ENCODE data around the gene PDE3B. TPM values are rescaled to one million over a fixed set of nuclear protein-coding genes. Genes with fewer than 3 reads are reported as not detected.
A peak's percentile ranks its signal among the peaks of the same experiment; 100 is the strongest.

PDE3B gene
- total RNA-seq, 1 experiment from 2014 or later: 0.23 TPM

DNA sequence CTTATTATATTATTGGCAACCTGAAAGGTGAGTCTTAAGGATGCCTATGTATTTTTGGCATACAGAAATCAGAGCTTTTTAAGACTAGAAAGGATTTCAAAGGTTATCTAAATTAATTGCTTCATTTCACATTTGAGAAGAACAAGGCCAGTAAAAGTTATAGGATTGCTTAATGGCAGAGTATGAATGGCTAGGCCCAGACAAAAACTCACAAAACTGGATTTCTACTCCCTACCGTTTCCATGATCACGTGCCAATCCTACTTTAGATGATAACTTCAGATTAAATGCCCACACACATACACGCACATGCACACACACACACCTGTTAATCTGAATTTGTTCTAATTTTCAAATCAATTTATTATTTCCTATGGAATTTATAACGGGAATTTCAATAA lies 1.8 kb upstream of the PDE3B start:
- ChIA-PET CTCF (no interaction called here), POLR2A (no interaction called here)
- no peaks in the 10 kb centered on the region for H3K36me3 Mint-ChIP-seq (ENCODE audit: insufficient read depth, unreplicated experiment)
- no peak overlapping the region for H3K4me3 Mint-ChIP-seq (ENCODE audit: unreplicated experiment)
- no peak for DNase-seq (ENCODE audit: unreplicated experiment)
- H3K27me3 Mint-ChIP-seq (ENCODE audit: insufficient read depth, unreplicated experiment): peaks cover 71% of the 10 kb centered on the region
- no TSS peak for BruUV-seq (replicated peaks)
- TF ChIP-seq, protein P1, sequence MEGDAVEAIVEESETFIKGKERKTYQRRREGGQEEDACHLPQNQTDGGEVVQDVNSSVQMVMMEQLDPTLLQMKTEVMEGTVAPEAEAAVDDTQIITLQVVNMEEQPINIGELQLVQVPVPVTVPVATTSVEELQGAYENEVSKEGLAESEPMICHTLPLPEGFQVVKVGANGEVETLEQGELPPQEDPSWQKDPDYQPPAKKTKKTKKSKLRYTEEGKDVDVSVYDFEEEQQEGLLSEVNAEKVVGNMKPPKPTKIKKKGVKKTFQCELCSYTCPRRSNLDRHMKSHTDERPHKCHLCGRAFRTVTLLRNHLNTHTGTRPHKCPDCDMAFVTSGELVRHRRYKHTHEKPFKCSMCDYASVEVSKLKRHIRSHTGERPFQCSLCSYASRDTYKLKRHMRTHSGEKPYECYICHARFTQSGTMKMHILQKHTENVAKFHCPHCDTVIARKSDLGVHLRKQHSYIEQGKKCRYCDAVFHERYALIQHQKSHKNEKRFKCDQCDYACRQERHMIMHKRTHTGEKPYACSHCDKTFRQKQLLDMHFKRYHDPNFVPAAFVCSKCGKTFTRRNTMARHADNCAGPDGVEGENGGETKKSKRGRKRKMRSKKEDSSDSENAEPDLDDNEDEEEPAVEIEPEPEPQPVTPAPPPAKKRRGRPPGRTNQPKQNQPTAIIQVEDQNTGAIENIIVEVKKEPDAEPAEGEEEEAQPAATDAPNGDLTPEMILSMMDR (IDR thresholded peaks at IDR 0.05; ENCODE audit: unreplicated experiment): no peak
- no peak overlapping the region for H3K27ac Mint-ChIP-seq (ENCODE audit: low read depth, unreplicated experiment)
- H3K9me3 Mint-ChIP-seq (ENCODE audit: unreplicated experiment): no peaks in the 10 kb centered on the region
- intact Hi-C loops (cut with micrococcal nuclease): no loop called here
- no peaks in the 10 kb centered on the region for H3K4me1 Mint-ChIP-seq (ENCODE audit: insufficient read depth, unreplicated experiment)

DNA sequence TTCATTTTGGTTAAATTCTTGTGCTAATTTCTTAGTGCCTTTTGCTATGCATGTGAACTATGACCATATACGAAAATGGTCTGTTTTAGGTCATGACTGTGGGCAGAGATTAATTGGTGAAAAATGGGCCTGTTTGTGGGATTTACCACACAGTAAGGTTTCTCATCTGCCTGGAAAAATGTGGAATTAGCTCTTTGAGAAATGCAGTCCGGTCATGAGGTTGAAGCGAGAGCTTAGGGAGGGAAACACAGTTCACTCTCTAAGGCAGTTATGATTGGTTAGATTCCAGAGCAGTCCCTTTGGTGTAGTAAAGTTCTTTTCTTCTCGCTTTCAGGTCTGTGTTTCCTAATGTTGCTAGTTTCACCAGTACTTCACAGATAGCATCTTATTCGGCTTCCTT lies 1.2 kb upstream of the PDE3B start:
- no peak for DNase-seq (ENCODE audit: unreplicated experiment)
- Mint-ChIP-seq H3K4me1 (ENCODE audit: insufficient read depth, unreplicated experiment) (no peaks in the 10 kb centered on the region), H3K9me3 (ENCODE audit: unreplicated experiment) (no peaks in the 10 kb centered on the region), H3K4me3 (ENCODE audit: unreplicated experiment) (no peak overlapping the region), H3K27me3 (ENCODE audit: insufficient read depth, unreplicated experiment) (peaks cover 71% of the 10 kb centered on the region), H3K36me3 (ENCODE audit: insufficient read depth, unreplicated experiment) (no peaks in the 10 kb centered on the region), H3K27ac (ENCODE audit: low read depth, unreplicated experiment) (no peak overlapping the region)
- ChIA-PET CTCF (interaction anchor here (1.1 kb wide), 1 partner anchor 12 kb away, joined by 3 read pairs; no protein-coding TSS in a partner anchor), POLR2A (no interaction called here)
- no TSS peak for BruUV-seq (replicated peaks)
- TF ChIP-seq, protein P1 (IDR thresholded peaks at IDR 0.05; ENCODE audit: unreplicated experiment): no peak
- intact Hi-C loops (cut with micrococcal nuclease): no loop called here

DNA sequence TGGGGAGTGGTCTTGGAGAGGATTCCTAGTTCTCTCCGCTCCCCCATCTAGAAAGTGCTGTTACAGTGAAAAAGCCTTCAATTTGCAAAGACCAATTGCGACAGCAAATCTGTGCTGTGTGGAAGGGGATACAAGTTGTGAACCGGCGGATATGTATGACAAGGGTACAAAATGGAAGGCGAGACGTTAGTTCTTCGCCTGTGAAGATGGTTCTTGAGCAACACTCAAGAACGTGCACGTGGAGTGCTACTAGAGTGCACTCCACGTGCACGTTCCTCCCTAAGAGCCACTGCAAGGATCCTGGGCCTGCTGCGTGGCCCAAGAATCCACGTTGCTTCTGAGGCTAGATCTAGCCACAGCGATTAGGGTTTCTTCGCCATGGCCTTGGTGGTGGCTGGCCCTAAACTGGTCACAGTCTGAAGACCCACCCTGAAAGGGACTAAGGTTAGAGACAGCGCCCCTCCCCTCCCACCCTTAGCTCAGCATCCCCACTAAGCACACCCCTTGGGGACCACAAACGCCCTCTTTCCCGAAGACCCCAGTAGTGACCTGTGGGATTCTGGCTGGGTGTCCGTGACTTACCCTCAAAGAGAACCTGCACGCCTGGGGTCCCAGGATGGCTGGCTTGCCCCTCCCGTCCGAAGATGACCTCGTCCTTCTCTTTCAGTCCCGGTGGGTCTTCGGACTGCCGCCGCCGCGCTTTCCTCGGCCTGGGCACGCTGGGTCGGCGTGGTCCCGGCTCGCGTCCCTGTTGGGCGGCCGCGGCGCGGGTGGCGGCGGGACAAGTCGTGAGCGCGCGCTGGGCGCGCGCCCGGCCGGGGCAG lies 519 bp upstream of the PDE3B start:
- Mint-ChIP-seq H3K36me3 (ENCODE audit: insufficient read depth, unreplicated experiment) (no peaks in the 10 kb centered on the region), H3K9me3 (ENCODE audit: unreplicated experiment) (no peaks in the 10 kb centered on the region), H3K27ac (ENCODE audit: low read depth, unreplicated experiment) (no peak overlapping the region), H3K4me3 (ENCODE audit: unreplicated experiment) (peak overlapping the region; percentile 50), H3K4me1 (ENCODE audit: insufficient read depth, unreplicated experiment) (no peaks in the 10 kb centered on the region), H3K27me3 (ENCODE audit: insufficient read depth, unreplicated experiment) (peaks cover 71% of the 10 kb centered on the region)
- intact Hi-C loops (cut with micrococcal nuclease): no loop called here
- no peak for DNase-seq (ENCODE audit: unreplicated experiment)
- no TSS peak for BruUV-seq (replicated peaks)
- ChIA-PET POLR2A (no interaction called here), CTCF (interaction anchor here (1.1 kb wide), 1 partner anchor 11 kb away, joined by 3 read pairs; no protein-coding TSS in a partner anchor)
- TF ChIP-seq, protein P1 (IDR thresholded peaks at IDR 0.05; ENCODE audit: unreplicated experiment): no peak

DNA sequence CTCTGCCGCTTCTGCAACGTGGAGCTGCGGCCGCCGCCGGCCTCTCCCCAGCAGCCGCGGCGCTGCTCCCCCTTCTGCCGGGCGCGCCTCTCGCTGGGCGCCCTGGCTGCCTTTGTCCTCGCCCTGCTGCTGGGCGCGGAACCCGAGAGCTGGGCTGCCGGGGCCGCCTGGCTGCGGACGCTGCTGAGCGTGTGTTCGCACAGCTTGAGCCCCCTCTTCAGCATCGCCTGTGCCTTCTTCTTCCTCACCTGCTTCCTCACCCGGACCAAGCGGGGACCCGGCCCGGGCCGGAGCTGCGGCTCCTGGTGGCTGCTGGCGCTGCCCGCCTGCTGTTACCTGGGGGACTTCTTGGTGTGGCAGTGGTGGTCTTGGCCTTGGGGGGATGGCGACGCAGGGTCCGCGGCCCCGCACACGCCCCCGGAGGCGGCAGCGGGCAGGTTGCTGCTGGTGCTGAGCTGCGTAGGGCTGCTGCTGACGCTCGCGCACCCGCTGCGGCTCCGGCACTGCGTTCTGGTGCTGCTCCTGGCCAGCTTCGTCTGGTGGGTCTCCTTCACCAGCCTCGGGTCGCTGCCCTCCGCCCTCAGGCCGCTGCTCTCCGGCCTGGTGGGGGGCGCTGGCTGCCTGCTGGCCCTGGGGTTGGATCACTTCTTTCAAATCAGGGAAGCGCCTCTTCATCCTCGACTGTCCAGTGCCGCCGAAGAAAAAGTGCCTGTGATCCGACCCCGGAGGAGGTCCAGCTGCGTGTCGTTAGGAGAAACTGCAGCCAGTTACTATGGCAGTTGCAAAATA lies 816 bp downstream of the PDE3B start:
- peak overlapping the region; percentile 50 for H3K4me3 Mint-ChIP-seq (ENCODE audit: unreplicated experiment)
- CTCF ChIA-PET: interaction anchor here (0.6 to 1.4 kb wide), 6 partner anchors 9 to 430 kb away, joined by 3 to 4 read pairs (median 3); no protein-coding TSS in a partner anchor
- no peaks in the 10 kb centered on the region for H3K9me3 Mint-ChIP-seq (ENCODE audit: unreplicated experiment)
- H3K36me3 Mint-ChIP-seq (ENCODE audit: insufficient read depth, unreplicated experiment): no peaks in the 10 kb centered on the region
- no TSS peak for BruUV-seq (replicated peaks)
- H3K27me3 Mint-ChIP-seq (ENCODE audit: insufficient read depth, unreplicated experiment): peaks cover 72% of the 10 kb centered on the region
- intact Hi-C loops (cut with micrococcal nuclease): no loop called here
- DNase-seq (ENCODE audit: unreplicated experiment): peak; percentile 27
- POLR2A ChIA-PET: interaction anchor here (1.4 kb wide), 1 partner anchor 13 kb away, joined by 3 read pairs; no protein-coding TSS in a partner anchor
- TF ChIP-seq, protein P1 (IDR thresholded peaks at IDR 0.05; ENCODE audit: unreplicated experiment): no peak
- H3K27ac Mint-ChIP-seq (ENCODE audit: low read depth, unreplicated experiment): no peak overlapping the region
- H3K4me1 Mint-ChIP-seq (ENCODE audit: insufficient read depth, unreplicated experiment): no peaks in the 10 kb centered on the region
